Measurements from ENCODE around the gene AEBP2.

DNA sequence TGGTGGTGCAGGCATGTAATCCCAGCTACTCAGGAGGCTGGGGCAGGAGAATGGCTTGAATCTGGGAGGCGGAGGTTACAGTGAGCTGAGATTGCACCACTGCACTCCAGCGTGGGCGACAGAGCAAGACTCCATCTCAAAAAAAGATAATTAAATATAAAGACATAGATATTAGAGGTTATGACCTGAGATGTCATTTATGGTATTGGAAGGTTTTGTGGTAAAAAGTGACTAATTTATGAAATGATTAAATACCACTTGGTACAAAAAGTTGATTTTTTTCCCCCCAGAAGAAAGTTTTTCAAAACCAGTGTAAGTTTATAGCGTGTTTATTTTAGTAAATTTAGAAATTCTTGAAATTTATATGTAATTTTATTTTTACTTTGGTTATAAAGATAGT is 4.3 kb downstream of the AEBP2 start:
- TF ChIP-seq TAF1 (IDR thresholded peaks at IDR 0.05; ENCODE audit: borderline replicate concordance, low read depth, low read length) = no peak
- no peak for TF ChIP-seq POLR2A (IDR thresholded peaks at IDR 0.05; ENCODE audit: low read depth, low read length)
- TF ChIP-seq POLR2AphosphoS5 (IDR thresholded peaks at IDR 0.05; ENCODE audit: low read depth, low read length) = no peak

Data from GM12892 (cell line).